CD4-positive, alpha-beta T cell (primary cell): ENCODE data around the gene DNMT3A. TPM values are rescaled to one million over a fixed set of nuclear protein-coding genes. Genes with fewer than 3 reads are reported as not detected.

Experiments
- ATAC-seq: fragments of 200-7000 bp; cut with Tn5 transposase; one replicate; pipeline ENCODE4 v1.10.0; 2022; ENCODE audit warnings: mild to moderate bottlenecking; ENCODE audit not compliant: poor library complexity
- CTCF ChIA-PET: fragments of 350-600 bp; sonication (Branson Sonifier 250); formaldehyde crosslinking; loops from one replicate; lab custom pipeline; 2021; ENCODE audit warnings: antibody characterized with exemption, inconsistent platforms; lab: Charles Lee
- POLR2A ChIA-PET: fragments of 350-600 bp; sonication (Branson Sonifier 250); formaldehyde crosslinking; loops from one replicate; lab custom pipeline; 2021; ENCODE audit warnings: antibody characterized with exemption, inconsistent platforms; lab: Charles Lee
- DNase-seq, 14 experiments: peaks; one replicate each; pipeline ENCODE4 v3.0.0-alpha.2; 2013 to 2020; ENCODE audit warnings: mixed read lengths in 2 of 14
- H3K27ac ChIP-seq, 2 donors: one replicate each; pipeline versions ENCODE4 v1.5.1 to v1.7.0; 2013; ENCODE audit warnings: low read length in 2 of 2, low read depth in 1 of 2, mild to moderate bottlenecking in 1 of 2
- H3K27me3 ChIP-seq, 2 experiments: 1 replicate in 1 of 2; 2 replicates in 1 of 2; pipeline versions ENCODE4 v1.6.1 to v1.7.0; 2013; ENCODE audit warnings: low read length in 2 of 2, control low read depth in 1 of 2, mild to moderate bottlenecking in 1 of 2, moderate library complexity in 1 of 2; ENCODE audit not compliant: insufficient read depth in 2 of 2, control insufficient read depth in 1 of 2
- H3K36me3 ChIP-seq: one replicate; pipeline ENCODE4 v1.6.1; 2013; ENCODE audit warnings: low read length, control low read depth; ENCODE audit not compliant: insufficient read depth
- H3K4me1 ChIP-seq: one replicate; pipeline ENCODE4 v1.6.1; 2013; ENCODE audit warnings: low read length, control low read depth; ENCODE audit not compliant: insufficient read depth
- H3K4me3 ChIP-seq: one replicate; pipeline ENCODE4 v1.5.1; 2013; ENCODE audit warnings: mild to moderate bottlenecking, low read length, moderate library complexity
- H3K9me3 ChIP-seq, 2 experiments: 1 replicate in 1 of 2; 2 replicates in 1 of 2; pipeline versions ENCODE4 v1.6.1 to v1.7.0; 2013; ENCODE audit warnings: low read length in 2 of 2, mild to moderate bottlenecking in 2 of 2, control low read depth in 1 of 2, moderate library complexity in 1 of 2; ENCODE audit not compliant: control insufficient read depth in 1 of 2, insufficient read depth in 1 of 2
- H3K27ac Mint-ChIP-seq: one replicate; pipeline ENCODE4 v1.8.0; 2020; ENCODE audit warnings: mixed read lengths
- H3K27me3 Mint-ChIP-seq: one replicate; pipeline ENCODE4 v1.8.0; 2021; ENCODE audit warnings: mixed read lengths
- H3K36me3 Mint-ChIP-seq: one replicate; pipeline ENCODE4 v1.8.0; 2021; ENCODE audit warnings: low read depth, mixed read lengths
- H3K4me1 Mint-ChIP-seq: one replicate; pipeline ENCODE4 v1.8.0; 2021; ENCODE audit warnings: low read depth, mixed read lengths
- H3K4me3 Mint-ChIP-seq: one replicate; pipeline ENCODE4 v1.8.0; 2020; ENCODE audit warnings: mild to moderate bottlenecking, mixed read lengths
- H3K9me3 Mint-ChIP-seq: one replicate; pipeline ENCODE4 v1.8.0; 2020; ENCODE audit warnings: mixed read lengths
- intact Hi-C, 2 experiments: fragments of 100-400 bp; cut with DNase I in 1 of 2; cut with micrococcal nuclease in 1 of 2; formaldehyde crosslinking; loops; one replicate each; pipeline versions ENCODE4 v1.15.1 to v1.9.0; 2023 to 2025; cut with DNase I, micrococcal nuclease
- total RNA-seq, 174 experiments: library from RNA in 2 of 174; stranded (reverse) in 2 of 174; gene quantifications; one replicate each; pipeline ENCODE4 v1.2.3 and lab custom pipeline; 2021 to 2026
- TF ChIP-seq, protein P1 (sequence below): fragments of 200-600 bp; IDR thresholded peaks from one replicate; pipeline ENCODE4 v1.8.0; 2022; ENCODE audit warnings: antibody characterized with exemption, mild to moderate bottlenecking

DNMT3A gene
- total RNA-seq, 2 experiments from 2014 or later = 57.1 to 62.1 TPM

DNA sequence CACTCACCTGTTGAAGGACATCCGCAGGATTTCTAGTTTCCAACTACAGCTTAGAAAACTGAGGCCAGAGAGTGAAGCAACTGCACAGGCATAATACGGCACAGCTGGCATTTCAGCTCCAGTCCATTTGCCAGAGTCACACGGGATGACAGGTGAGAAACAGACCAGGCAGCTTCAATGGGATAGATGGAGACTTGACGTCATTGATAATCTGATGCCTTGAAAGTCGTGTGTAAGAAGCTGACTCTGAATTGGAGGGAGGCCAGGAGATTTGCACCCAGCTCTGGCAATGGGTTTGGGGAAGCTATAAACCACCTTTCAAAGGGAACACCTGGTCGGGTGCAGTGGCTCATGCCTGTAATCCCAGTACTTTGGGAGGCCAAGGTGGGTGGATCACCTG is 12.4 kb upstream of the DNMT3A start:
- no peak overlapping the region for H3K4me3 ChIP-seq
- DNase-seq (no peak), ATAC-seq (no peak)
- no peak overlapping the region for H3K27ac ChIP-seq
- H3K36me3 ChIP-seq = no peaks in the 10 kb centered on the region
- Mint-ChIP-seq H3K4me1 (peaks cover 10% of the 10 kb centered on the region), H3K27ac (no peak overlapping the region), H3K4me3 (no peak overlapping the region), H3K36me3 (no peaks in the 10 kb centered on the region), H3K27me3 (peaks cover 6% of the 10 kb centered on the region), H3K9me3 (no peaks in the 10 kb centered on the region)
- H3K9me3 ChIP-seq = no peaks in the 10 kb centered on the region
- no peaks in the 10 kb centered on the region for H3K27me3 ChIP-seq
- POLR2A ChIA-PET = no interaction called here
- TF ChIP-seq, protein P1, sequence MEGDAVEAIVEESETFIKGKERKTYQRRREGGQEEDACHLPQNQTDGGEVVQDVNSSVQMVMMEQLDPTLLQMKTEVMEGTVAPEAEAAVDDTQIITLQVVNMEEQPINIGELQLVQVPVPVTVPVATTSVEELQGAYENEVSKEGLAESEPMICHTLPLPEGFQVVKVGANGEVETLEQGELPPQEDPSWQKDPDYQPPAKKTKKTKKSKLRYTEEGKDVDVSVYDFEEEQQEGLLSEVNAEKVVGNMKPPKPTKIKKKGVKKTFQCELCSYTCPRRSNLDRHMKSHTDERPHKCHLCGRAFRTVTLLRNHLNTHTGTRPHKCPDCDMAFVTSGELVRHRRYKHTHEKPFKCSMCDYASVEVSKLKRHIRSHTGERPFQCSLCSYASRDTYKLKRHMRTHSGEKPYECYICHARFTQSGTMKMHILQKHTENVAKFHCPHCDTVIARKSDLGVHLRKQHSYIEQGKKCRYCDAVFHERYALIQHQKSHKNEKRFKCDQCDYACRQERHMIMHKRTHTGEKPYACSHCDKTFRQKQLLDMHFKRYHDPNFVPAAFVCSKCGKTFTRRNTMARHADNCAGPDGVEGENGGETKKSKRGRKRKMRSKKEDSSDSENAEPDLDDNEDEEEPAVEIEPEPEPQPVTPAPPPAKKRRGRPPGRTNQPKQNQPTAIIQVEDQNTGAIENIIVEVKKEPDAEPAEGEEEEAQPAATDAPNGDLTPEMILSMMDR = no peak
- peaks cover 6% of the 10 kb centered on the region for H3K4me1 ChIP-seq
- CTCF ChIA-PET = no interaction called here
- intact Hi-C loops = no loop called here

DNA sequence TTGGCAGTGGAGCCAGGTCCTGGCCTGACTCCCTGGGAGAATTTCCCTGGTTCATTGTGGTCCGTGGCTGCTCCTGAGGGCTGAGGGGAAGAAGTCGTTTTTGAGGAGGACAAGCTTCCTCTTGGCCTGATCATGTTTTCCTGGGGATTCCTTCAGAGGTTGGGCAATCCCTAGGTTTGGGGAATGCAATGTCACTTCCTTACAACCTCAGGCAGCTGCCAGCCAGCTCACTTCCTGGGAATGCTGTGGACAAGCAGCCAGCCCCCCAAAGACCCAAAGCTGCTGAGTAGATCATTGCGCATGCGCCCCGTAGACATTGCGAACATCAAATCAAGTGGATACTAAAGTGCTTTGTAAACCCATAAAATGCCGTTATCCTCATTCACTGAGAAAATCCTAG is 7.7 kb upstream of the DNMT3A start:
- peaks cover 19% of the 10 kb centered on the region for H3K4me1 Mint-ChIP-seq
- no peak for DNase-seq
- Histone ChIP-seq H3K4me1 (peaks cover 6% of the 10 kb centered on the region), H3K27ac (no peak overlapping the region), H3K4me3 (no peak overlapping the region), H3K36me3 (no peaks in the 10 kb centered on the region), H3K9me3 (no peaks in the 10 kb centered on the region), H3K27me3 (peaks cover 0 to 2% of the 10 kb centered on the region in 2 experiments)
- no peak overlapping the region for H3K27ac Mint-ChIP-seq
- TF ChIP-seq, protein P1 = no peak
- CTCF ChIA-PET = interaction anchor here (3.2 kb wide), 1 partner anchor 13 kb away, joined by 12 read pairs; no protein-coding TSS in a partner anchor
- H3K36me3 Mint-ChIP-seq = no peaks in the 10 kb centered on the region
- intact Hi-C loops = no loop called here
- peaks cover 6% of the 10 kb centered on the region for H3K27me3 Mint-ChIP-seq
- POLR2A ChIA-PET = no interaction called here
- no peak for ATAC-seq
- H3K9me3 Mint-ChIP-seq = no peaks in the 10 kb centered on the region
- no peak overlapping the region for H3K4me3 Mint-ChIP-seq

DNA sequence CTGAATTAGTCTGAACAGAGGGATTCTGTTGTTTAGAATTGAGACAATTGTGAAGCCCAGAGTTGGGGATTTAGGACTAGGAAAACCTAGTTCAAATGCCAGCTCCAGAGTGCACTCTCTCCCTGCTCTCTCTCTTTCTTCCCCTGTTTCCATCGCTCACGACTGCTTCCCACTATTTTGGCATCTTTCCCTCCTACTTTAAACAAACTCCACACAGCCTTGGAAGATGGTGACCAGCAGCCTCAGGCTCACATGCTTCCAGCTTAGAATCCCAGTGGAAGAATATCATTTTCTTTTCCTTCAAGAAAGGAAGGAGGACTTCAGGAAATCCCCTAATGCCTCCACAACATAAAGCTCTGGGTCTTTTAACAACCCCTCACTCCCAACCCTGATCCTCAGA is 6.1 kb upstream of the DNMT3A start:
- Mint-ChIP-seq H3K27me3 (peaks cover 6% of the 10 kb centered on the region), H3K9me3 (no peaks in the 10 kb centered on the region), H3K4me1 (peaks cover 19% of the 10 kb centered on the region), H3K36me3 (no peaks in the 10 kb centered on the region), H3K4me3 (no peak overlapping the region), H3K27ac (no peak overlapping the region)
- ChIA-PET POLR2A (no interaction called here), CTCF (interaction anchor here (1.4 to 3.2 kb wide), 2 partner anchors 10 to 15 kb away, joined by 4 to 12 read pairs; no protein-coding TSS in a partner anchor)
- Histone ChIP-seq H3K4me1 (peaks cover 9% of the 10 kb centered on the region), H3K27me3 (peaks cover 0 to 2% of the 10 kb centered on the region in 2 experiments), H3K9me3 (no peaks in the 10 kb centered on the region), H3K4me3 (no peak overlapping the region), H3K27ac (no peak overlapping the region), H3K36me3 (no peaks in the 10 kb centered on the region)
- TF ChIP-seq, protein P1 = no peak
- DNase-seq (no peak), ATAC-seq (no peak)
- intact Hi-C loops = no loop called here
